VCaP (cell line): Measurements from ENCODE around the gene ARSD.
A peak's percentile ranks its signal among the peaks of the same experiment; 100 is the strongest.
"Not testable (repeated sequence)": the region's sequence is repeated elsewhere in the genome, so short reads cannot be mapped to it uniquely, and the experiment has no call there.

Experiments used
- H3K27ac ChIP-seq: fragments of 450-650 bp; 2 replicates; pipeline ENCODE4 v1.5.1; 2017
- CTCF ChIP-seq: fragments of 450-650 bp; conservative IDR thresholded peaks from 2 replicates; pipeline ENCODE4 v1.5.1; 2017; ENCODE audit warnings: mild to moderate bottlenecking, moderate library complexity

The ARSD gene

GRCh38 chrX:2955281-2955680 lies 26.1 kb upstream of the ARSD start:
- H3K27ac ChIP-seq, result no peak overlapping the region
- no peak for TF ChIP-seq CTCF

GRCh38 chrX:2954541-2954940 lies 25.4 kb upstream of the ARSD start:
- H3K27ac ChIP-seq, result no peak overlapping the region
- no peak for TF ChIP-seq CTCF

- not testable (repeated sequence) for H3K27ac ChIP-seq
These were observed 8.8 kb upstream of the ARSD start for GRCh38 chrX:2937942-2938341.

- no peak for TF ChIP-seq CTCF
These were observed 5.9 kb upstream of the ARSD start for GRCh38 chrX:2934715-2935710.

GRCh38 chrX:2933125-2933900 lies 4.2 kb upstream of the ARSD start:
- peak overlapping the region; percentile 82 for H3K27ac ChIP-seq
- TF ChIP-seq CTCF, result no peak

More at GRCh38 chrX:2934715-2935710, 5.9 kb upstream of the ARSD start:
- peak overlapping the region; percentile 82; the same call in 1 of the 2 replicates for H3K27ac ChIP-seq

- no peak for TF ChIP-seq CTCF
- no peak overlapping the region for H3K27ac ChIP-seq
These were observed 2.5 kb upstream of the ARSD start for GRCh38 chrX:2931612-2932011.

GRCh38 chrX:2931155-2931554 lies 2.0 kb upstream of the ARSD start:
- H3K27ac ChIP-seq, result no peak overlapping the region
- TF ChIP-seq CTCF, result no peak
